ENCODE data around the gene PRR12. TPM values are rescaled to one million over a fixed set of nuclear protein-coding genes. Genes with fewer than 3 reads are reported as not detected.

The PRR12 gene
- total RNA-seq, 2 experiments from 2014 or later: 41.7 to 42.2 TPM

GRCh38 chr19:49669516-49669915 lies 78.5 kb downstream of the PRR12 start:
- no peak for DNase-seq
- H3K36me3 Mint-ChIP-seq (ENCODE audit: low read depth): peaks cover 18% of the 10 kb centered on the region
- CTCF ChIA-PET: no interaction called here
- ATAC-seq (ENCODE audit: poor library complexity): no peak
- H3K4me3 ChIP-seq (ENCODE audit: low read length): no peak overlapping the region
- no peak overlapping the region for H3K27ac ChIP-seq (ENCODE audit: low read depth in 1 of 2, low read length in 2 of 2)
- no peaks in the 10 kb centered on the region for H3K27me3 ChIP-seq (ENCODE audit: control insufficient read depth in 1 of 2, insufficient read depth in 2 of 2, low read length in 2 of 2)
- no peak overlapping the region for H3K27ac Mint-ChIP-seq
- H3K4me3 Mint-ChIP-seq: no peak overlapping the region
- peaks cover 16% of the 10 kb centered on the region for H3K4me1 Mint-ChIP-seq (ENCODE audit: low read depth)
- H3K4me1 ChIP-seq (ENCODE audit: insufficient read depth, low read length): peaks cover 23% of the 10 kb centered on the region
- intact Hi-C loops (cut with DNase I, micrococcal nuclease): loop anchor here in 1 of 2 experiments (10.0 kb wide), 1 partner anchor 1415 kb away; the partner anchor contains the start of gene CARD8
- no peaks in the 10 kb centered on the region for H3K36me3 ChIP-seq (ENCODE audit: insufficient read depth, low read length)
- no peak for TF ChIP-seq CTCF (IDR thresholded peaks at IDR 0.05)
- no peaks in the 10 kb centered on the region for H3K9me3 ChIP-seq (ENCODE audit: control insufficient read depth in 1 of 2, insufficient read depth in 1 of 2, low read length in 2 of 2)
- H3K9me3 Mint-ChIP-seq: no peaks in the 10 kb centered on the region
- POLR2A ChIA-PET: no interaction called here
- H3K27me3 Mint-ChIP-seq: no peaks in the 10 kb centered on the region

- Histone ChIP-seq H3K27me3 (ENCODE audit: control insufficient read depth in 1 of 2, insufficient read depth in 2 of 2, low read length in 2 of 2) (no peaks in the 10 kb centered on the region), H3K4me3 (ENCODE audit: low read length) (no peak overlapping the region), H3K9me3 (ENCODE audit: control insufficient read depth in 1 of 2, insufficient read depth in 1 of 2, low read length in 2 of 2) (no peaks in the 10 kb centered on the region), H3K4me1 (ENCODE audit: insufficient read depth, low read length) (peaks cover 17% of the 10 kb centered on the region), H3K27ac (ENCODE audit: low read depth in 1 of 2, low read length in 2 of 2) (no peak overlapping the region), H3K36me3 (ENCODE audit: insufficient read depth, low read length) (no peaks in the 10 kb centered on the region)
- DNase-seq (peak; percentile 58 to 86 (median 71)), ATAC-seq (ENCODE audit: poor library complexity) (no peak)
- H3K4me1 Mint-ChIP-seq (ENCODE audit: low read depth): peaks cover 25% of the 10 kb centered on the region
- peak overlapping the region; percentile 77 for H3K4me3 Mint-ChIP-seq
- no peaks in the 10 kb centered on the region for H3K9me3 Mint-ChIP-seq
- POLR2A ChIA-PET: interaction anchor here (1.1 to 1.2 kb wide), 2 partner anchors 8 to 30 kb away, joined by 3 to 4 read pairs; partner anchors contain the start of gene SCAF1
- H3K36me3 Mint-ChIP-seq (ENCODE audit: low read depth): peaks cover 14% of the 10 kb centered on the region
- intact Hi-C loops (cut with DNase I, micrococcal nuclease): loop anchor here in 1 of 2 experiments (2.0 to 10.0 kb wide), 3 partner anchors 30 to 198 kb away; partner anchors contain the start of genes FLT3LG and SCAF1
- TF ChIP-seq CTCF (IDR thresholded peaks at IDR 0.05): peak; percentile 91
- no peaks in the 10 kb centered on the region for H3K27me3 Mint-ChIP-seq
- CTCF ChIA-PET: interaction anchor here (0.9 to 1.7 kb wide), 6 partner anchors 9 to 169 kb away, joined by 3 to 7 read pairs (median 4); partner anchors contain the start of genes AP2A1 and SCAF1
- peak overlapping the region; percentile 48 for H3K27ac Mint-ChIP-seq
Measured at GRCh38 chr19:49672131-49672919, 81.3 kb downstream of the PRR12 start.

Other genes with a start within 250 kb of the PRR12 start
- gene TEAD2, start 228.8 kb upstream of the PRR12 start, total RNA-seq: not detected
- not detected for gene DKKL1, start 227.3 kb upstream of the PRR12 start, total RNA-seq
- gene KASH5, start 202.9 kb upstream of the PRR12 start, total RNA-seq: not detected
- gene PTH2, start 167.7 kb upstream of the PRR12 start, total RNA-seq: not detected
- gene GFY, start 165.8 kb upstream of the PRR12 start, total RNA-seq: not detected
- gene SLC17A7, start 149.7 kb upstream of the PRR12 start, total RNA-seq: not detected
- 100 to 1,000 TPM; 145 to 151 TPM for gene PIH1D1, start 139.4 kb upstream of the PRR12 start, total RNA-seq
- gene ALDH16A1, start 138.0 kb upstream of the PRR12 start, total RNA-seq: 10 to 100 TPM; 25.1 to 25.8 TPM
- 100 to 1,000 TPM; 311 to 325 TPM for gene FLT3LG, start 117.0 kb upstream of the PRR12 start, total RNA-seq
- 1,000 to 10,000 TPM; 5,328 to 5,481 TPM for gene RPL13A, start 103.6 kb upstream of the PRR12 start, total RNA-seq
- gene RPS11, start 94.7 kb upstream of the PRR12 start, total RNA-seq: 1,000 to 10,000 TPM; 2,912 to 3,041 TPM
- 10 to 100 TPM; 50.2 to 52.5 TPM for gene FCGRT, start 78.5 kb upstream of the PRR12 start, total RNA-seq
- gene RCN3, start 63.2 kb upstream of the PRR12 start, total RNA-seq: 1 to 10 TPM; 4.8 to 7.8 TPM
- 100 to 1,000 TPM; 202 to 203 TPM for gene NOSIP, start 10.6 kb upstream of the PRR12 start, total RNA-seq
- gene PRRG2, start 9.9 kb upstream of the PRR12 start, total RNA-seq: under 1 TPM; 0.49 to 0.78 TPM
- gene RRAS, start 49.0 kb downstream of the PRR12 start, total RNA-seq: 1 to 10 TPM; 4.2 to 4.7 TPM
- gene SCAF1, start 51.0 kb downstream of the PRR12 start, total RNA-seq: 10 to 100 TPM; 30.6 to 34.8 TPM
- gene IRF3, start 74.7 kb downstream of the PRR12 start, total RNA-seq: 100 to 1,000 TPM; 109 to 119 TPM
- 10 to 100 TPM in 1 of 2 experiments, 1 to 10 TPM in 1; 9.9 to 11.3 TPM for gene BCL2L12, start 74.8 kb downstream of the PRR12 start, total RNA-seq
- gene PRMT1, start 86.1 kb downstream of the PRR12 start, total RNA-seq: 10 to 100 TPM; 41.5 to 46.4 TPM
- 1 to 10 TPM; 2.1 to 2.5 TPM for gene ADM5, start 98.4 kb downstream of the PRR12 start, total RNA-seq
- under 1 TPM; 0.47 to 0.59 TPM for gene CPT1C, start 99.9 kb downstream of the PRR12 start, total RNA-seq
- gene TSKS, start 172.1 kb downstream of the PRR12 start, total RNA-seq: 1 to 10 TPM; 2.1 to 2.9 TPM
- 10 to 100 TPM; 28.2 to 28.9 TPM for gene AP2A1, start 175.8 kb downstream of the PRR12 start, total RNA-seq
- 10 to 100 TPM; 14.9 to 15.2 TPM for gene FUZ, start 222.1 kb downstream of the PRR12 start, total RNA-seq
- gene MED25, start 227.1 kb downstream of the PRR12 start, total RNA-seq: 10 to 100 TPM; 67.2 to 67.8 TPM